GM21786 (cell line): ENCODE measurements around the gene ZMYND10.

Experiments
- ATAC-seq: cut with Tn5 transposase; IDR thresholded peaks from one replicate; pipeline ENCODE4 v1.9.1; 2021; ENCODE audit not compliant: unreplicated experiment

Gene ZMYND10

DNA sequence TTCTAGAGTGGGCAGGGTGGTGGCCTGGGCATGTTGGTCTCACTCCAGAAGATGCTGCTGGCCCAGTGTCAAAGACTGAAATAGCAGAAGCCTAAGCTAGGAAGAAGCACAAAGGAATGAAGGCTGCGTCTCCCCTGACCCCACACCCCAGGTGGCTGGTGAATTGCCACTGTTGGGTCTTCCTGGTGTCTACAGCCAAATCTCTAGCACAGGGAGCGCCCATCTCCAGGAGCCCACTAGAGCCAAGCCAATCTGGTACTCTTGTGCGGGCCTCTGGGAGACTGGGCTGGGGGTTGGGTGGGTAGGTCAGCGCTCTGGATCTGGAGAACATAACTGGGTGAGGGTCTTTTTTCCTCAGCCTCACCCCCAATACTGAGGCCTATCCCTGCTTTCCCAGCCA lies 18.4 kb downstream of the ZMYND10 start:
- ATAC-seq, result no peak

DNA sequence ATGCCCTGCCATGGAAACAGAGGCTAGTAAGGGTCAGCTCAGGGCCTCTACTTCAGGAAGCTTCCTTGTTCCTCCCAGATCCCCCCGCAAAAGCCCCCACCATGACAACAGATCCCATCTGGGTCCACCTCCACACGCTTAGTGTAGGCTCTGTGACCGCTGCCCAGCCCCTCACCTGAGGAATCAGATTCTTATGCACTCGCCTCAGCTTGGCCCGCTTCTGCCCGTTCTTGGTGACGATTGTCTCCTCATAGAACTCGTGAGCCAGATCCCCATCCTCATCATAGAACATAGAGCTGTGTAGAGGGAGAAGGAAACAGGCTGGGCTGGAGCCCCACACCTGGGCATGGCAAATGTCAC lies 19.4 kb downstream of the ZMYND10 start:
- no peak for ATAC-seq

DNA sequence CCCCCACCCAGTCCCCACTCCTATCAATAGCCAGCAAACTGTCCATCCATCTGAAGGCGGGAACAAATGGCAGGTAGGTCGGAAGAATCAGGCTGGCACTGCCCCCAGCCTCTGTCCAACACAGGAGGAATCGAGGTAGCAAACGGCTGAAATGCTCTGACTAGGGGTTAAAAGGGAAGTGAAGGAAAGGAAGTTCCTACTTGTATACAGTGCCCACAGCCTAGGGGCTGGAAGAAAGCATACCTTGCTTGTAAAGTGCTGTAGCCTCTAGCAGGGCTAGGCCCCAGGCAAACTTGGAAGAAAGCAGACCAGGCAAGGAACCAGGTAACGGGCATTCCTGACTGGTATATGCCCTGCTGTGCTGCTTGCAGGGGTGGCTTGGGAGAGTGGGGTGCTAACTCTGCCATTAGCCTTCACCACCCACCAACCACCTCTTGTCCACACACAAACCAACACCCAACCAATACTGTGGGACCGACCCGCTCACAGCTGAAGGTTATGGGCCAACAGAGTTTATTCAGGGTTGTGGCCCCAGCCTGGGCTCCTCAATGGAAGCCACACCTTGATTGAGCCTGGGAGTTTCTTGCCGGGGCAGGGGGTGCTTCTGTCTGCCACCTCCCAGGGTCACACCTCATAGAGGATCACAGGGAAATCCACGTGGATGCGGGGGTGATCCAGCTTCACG lies 19.9 kb downstream of the ZMYND10 start:
- no peak for ATAC-seq

- no peak for ATAC-seq
Observed at GRCh38 chr3:50325113-50325480, 20.4 kb downstream of the ZMYND10 start.

DNA sequence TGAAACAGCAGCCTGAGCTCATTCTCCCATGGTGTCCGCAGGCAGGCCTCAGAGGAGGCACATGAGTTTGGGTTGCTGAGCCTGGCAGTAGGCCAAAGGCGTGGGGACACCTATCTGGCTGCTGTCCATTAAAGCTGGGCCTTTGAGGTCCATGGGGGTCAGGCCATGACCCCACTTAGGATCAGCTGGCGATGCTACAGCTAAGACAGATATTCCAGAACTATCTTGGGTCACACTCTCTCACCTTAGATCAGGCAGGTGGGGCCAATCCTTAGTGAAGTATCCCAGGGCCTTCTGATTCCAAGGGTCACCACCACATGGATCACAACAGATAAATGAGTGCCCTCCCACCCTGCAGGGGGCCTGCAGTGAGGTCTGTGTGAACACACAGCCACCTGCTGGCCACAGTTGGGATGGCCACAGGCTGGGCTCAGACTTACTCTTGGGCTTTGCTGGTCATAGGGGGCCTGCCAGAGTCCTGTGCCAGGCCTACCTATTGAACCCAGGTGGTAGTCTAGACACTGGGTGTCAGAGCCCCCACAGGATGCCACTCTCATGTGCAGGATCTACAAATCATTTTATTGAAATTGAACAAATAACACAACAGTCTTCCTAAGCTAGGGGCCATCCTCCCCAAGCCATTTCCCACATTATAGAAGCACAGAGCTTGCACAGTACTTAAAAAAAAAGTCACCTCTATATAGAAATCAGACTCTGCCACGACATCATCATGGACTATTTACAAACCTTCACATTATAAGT lies 21.0 kb downstream of the ZMYND10 start:
- no peak for ATAC-seq

- ATAC-seq, result no peak
Observed at GRCh38 chr3:50323614-50324199, 21.8 kb downstream of the ZMYND10 start.

DNA sequence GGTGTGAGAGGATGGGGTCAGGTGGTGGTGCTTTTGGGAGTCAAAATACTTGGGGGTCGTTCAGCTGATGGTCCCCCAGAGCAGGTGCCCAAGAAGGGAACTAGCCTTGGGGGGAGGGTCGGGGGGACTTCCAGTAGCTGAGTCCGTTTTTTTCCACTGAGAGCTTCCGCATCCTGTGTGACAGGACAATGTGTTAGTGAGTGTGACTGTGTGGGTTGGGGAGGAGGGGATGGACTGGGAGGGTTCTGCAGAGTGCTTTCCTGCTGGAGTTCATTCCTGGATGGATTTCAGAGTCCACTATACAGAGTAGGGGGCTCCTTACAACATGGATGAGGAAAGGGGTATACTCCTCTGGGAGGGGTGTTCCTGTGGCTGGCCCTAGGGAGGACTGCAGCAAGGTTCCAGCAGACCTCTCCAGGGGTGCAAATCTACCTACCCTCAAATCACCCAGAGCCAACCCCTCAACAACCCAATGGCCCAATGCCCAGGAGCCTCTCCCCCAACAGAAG lies 22.4 kb downstream of the ZMYND10 start:
- no peak for ATAC-seq

- no peak for ATAC-seq
Observed at GRCh38 chr3:50322386-50323091, 23.0 kb downstream of the ZMYND10 start, which contains the start of gene HYAL2. Gene HYAL2, minus strand, starts transcription at chr3:50322745. Its CDS starts 2,256 bp downstream, at chr3:50320489.

- no peak for ATAC-seq
Observed at GRCh38 chr3:50322115-50322385, 23.5 kb downstream of the ZMYND10 start.

- ATAC-seq, result peak; percentile 90
Observed at GRCh38 chr3:50321336-50322114, 24.0 kb downstream of the ZMYND10 start.

GRCh38 chr3:50320853-50321335 lies 24.6 kb downstream of the ZMYND10 start:
- peak; percentile 46 for ATAC-seq

- ATAC-seq, result no peak
Observed at GRCh38 chr3:50319894-50320625, 25.5 kb downstream of the ZMYND10 start.

DNA sequence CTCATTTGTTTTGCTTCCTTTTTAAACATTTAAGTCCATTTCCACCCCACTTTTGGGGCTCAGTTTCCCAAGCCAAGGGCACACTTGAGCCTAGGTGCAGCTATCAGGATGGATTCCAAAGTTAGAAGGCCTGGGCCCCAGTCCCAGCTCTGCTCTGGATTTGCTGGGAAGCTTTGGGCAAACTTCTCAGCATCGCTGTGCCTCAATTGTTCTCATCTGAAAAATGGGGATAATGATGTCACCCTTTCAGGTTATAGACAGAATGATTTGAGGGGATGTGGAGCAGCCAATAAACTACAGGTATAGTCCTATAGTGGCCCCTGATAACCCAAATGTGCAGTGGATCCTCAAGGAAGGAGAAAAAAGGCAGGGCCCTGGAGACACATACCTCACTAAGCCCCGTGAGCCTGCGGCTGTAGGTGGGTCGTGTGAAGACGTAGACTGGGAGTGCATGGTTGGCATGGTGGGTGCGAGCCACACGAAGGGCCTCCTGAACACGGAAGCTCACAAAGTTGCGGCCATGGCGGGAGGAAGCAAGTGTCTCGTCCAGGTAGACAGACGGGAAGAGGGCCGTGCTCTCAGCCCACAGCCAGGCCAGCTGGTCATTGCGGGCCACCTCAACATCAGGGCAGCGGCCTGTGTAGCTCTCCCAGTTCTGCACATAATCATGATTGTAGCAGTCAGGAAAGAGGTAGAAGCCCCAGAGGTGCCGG lies 26.2 kb downstream of the ZMYND10 start:
- no peak for ATAC-seq

GRCh38 chr3:50318615-50319014 lies 26.9 kb downstream of the ZMYND10 start:
- no peak for ATAC-seq

GRCh38 chr3:50318163-50318562 lies 27.4 kb downstream of the ZMYND10 start:
- no peak for ATAC-seq

- no peak for ATAC-seq
Observed at GRCh38 chr3:50317300-50317699, 28.2 kb downstream of the ZMYND10 start.

DNA sequence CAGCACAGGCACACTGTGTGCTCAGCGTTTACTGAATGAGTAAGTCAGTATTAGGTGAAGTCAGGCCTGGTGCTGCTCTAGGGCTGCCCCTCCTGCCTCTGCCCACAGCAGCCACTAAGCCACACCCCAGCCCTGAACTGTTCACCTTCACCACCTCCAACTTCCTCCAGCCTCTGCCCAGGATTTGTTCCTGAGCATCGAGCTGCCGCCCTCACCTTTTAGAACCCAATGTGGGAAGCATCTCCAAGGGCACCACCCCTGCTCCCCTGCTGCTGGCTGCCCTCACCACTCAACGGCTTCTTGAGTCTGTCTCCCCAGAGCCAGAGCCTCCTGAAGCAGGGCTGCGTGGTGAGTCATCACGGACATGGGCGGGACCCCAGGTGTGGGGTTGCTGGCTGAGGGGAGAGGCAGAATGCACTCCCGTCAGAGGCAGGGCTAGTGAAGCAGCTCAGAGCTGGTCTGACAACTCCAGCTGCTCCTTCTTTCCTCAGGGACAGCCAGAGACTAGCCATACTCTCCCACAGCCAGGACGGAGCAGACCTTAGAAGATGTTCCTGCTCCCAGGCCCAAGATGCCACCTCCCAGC lies 28.8 kb downstream of the ZMYND10 start:
- ATAC-seq, result no peak

DNA sequence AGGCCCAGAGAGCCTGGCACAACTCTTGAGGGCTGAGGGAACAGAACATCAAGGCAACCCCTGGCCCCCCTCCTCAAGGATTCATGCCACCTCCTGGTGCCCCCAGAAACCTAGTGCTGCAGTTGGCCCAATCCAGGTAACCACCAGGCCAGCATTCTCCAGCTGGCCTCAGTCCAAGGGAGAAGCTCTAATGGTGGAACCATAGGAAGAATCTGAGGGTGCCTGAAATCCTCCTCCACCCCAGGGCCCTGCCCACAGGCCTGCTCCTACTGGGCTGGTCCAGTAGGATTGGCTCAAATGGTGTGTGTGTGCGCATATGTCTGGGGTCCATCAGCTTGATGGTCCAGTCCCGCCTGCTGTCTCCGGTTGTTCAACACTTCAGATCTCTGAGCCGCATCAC lies 30.7 kb downstream of the ZMYND10 start:
- no peak for ATAC-seq

GRCh38 chr3:50314342-50314741 lies 31.2 kb downstream of the ZMYND10 start:
- no peak for ATAC-seq
